ENCODE data around the gene DTD1. TPM values are rescaled to one million over a fixed set of nuclear protein-coding genes. Genes with fewer than 3 reads are reported as not detected.
A peak's percentile ranks its signal among the peaks of the same experiment; 100 is the strongest.

DTD1 gene
- total RNA-seq, 1 experiment from 2014 or later = 102 TPM

- DNase-seq (ENCODE audit: extremely low read depth, low read depth) = no peak
Observed at GRCh38 chr20:18698735-18699380, 111.0 kb downstream of the DTD1 start.

- no peak for DNase-seq (ENCODE audit: extremely low read depth, low read depth)
Observed at GRCh38 chr20:18701969-18702368, 114.1 kb downstream of the DTD1 start.

- DNase-seq (ENCODE audit: extremely low read depth, low read depth) = no peak
Observed at GRCh38 chr20:18702736-18703135, 114.9 kb downstream of the DTD1 start.

- DNase-seq (ENCODE audit: extremely low read depth, low read depth) = no peak
Observed at GRCh38 chr20:18705490-18705889, 117.6 kb downstream of the DTD1 start.

GRCh38 chr20:18705910-18706309 lies 118.1 kb downstream of the DTD1 start:
- no peak for DNase-seq (ENCODE audit: extremely low read depth, low read depth)

GRCh38 chr20:18712131-18712530 lies 124.3 kb downstream of the DTD1 start:
- no peak for DNase-seq (ENCODE audit: extremely low read depth, low read depth)

GRCh38 chr20:18712882-18713281 lies 125.0 kb downstream of the DTD1 start:
- DNase-seq (ENCODE audit: extremely low read depth, low read depth) = no peak

GRCh38 chr20:18715564-18715963 lies 127.7 kb downstream of the DTD1 start:
- DNase-seq (ENCODE audit: extremely low read depth, low read depth) = no peak

GRCh38 chr20:18717062-18717461 lies 129.2 kb downstream of the DTD1 start:
- DNase-seq (ENCODE audit: extremely low read depth, low read depth) = no peak

- DNase-seq (ENCODE audit: extremely low read depth, low read depth) = no peak
Observed at GRCh38 chr20:18718129-18718528, 130.3 kb downstream of the DTD1 start.

- DNase-seq (ENCODE audit: extremely low read depth, low read depth) = no peak
Observed at GRCh38 chr20:18719426-18719825, 131.6 kb downstream of the DTD1 start.

- no peak for DNase-seq (ENCODE audit: extremely low read depth, low read depth)
Observed at GRCh38 chr20:18721551-18722115, 133.8 kb downstream of the DTD1 start.

GRCh38 chr20:18722371-18722770 lies 134.5 kb downstream of the DTD1 start:
- peak; percentile 11 for DNase-seq (ENCODE audit: extremely low read depth, low read depth)

- DNase-seq (ENCODE audit: extremely low read depth, low read depth) = no peak
Observed at GRCh38 chr20:18724077-18724476, 136.2 kb downstream of the DTD1 start.

- no peak for DNase-seq (ENCODE audit: extremely low read depth, low read depth)
Observed at GRCh38 chr20:18724788-18725464, 137.1 kb downstream of the DTD1 start.

GRCh38 chr20:18727032-18727508 lies 139.2 kb downstream of the DTD1 start:
- DNase-seq (ENCODE audit: extremely low read depth, low read depth) = no peak

GRCh38 chr20:18728165-18728869 lies 140.5 kb downstream of the DTD1 start:
- DNase-seq (ENCODE audit: extremely low read depth, low read depth) = no peak

GRCh38 chr20:18728870-18729224 lies 141.0 kb downstream of the DTD1 start:
- DNase-seq (ENCODE audit: extremely low read depth, low read depth) = no peak

- no peak for DNase-seq (ENCODE audit: extremely low read depth, low read depth)
Observed at GRCh38 chr20:18729231-18729825, 141.5 kb downstream of the DTD1 start.

- DNase-seq (ENCODE audit: extremely low read depth, low read depth) = no peak
Observed at GRCh38 chr20:18731940-18732339, 144.1 kb downstream of the DTD1 start.

All from NCI-H460 (cell line).